K562 (cell line): Measurements from ENCODE around the gene SLC6A6. TPM values are rescaled to one million over a fixed set of nuclear protein-coding genes. Genes with fewer than 3 reads are reported as not detected.

Source experiments
- ATF7 ChIP-seq: fragments of 450-650 bp; IDR thresholded peaks from 2 replicates; pipeline ENCODE4 v1.7.1; 2014; ENCODE audit warnings: mild to moderate bottlenecking, moderate library complexity
- CBFA2T3 ChIP-seq: fragments of 450-650 bp; IDR thresholded peaks from 2 replicates; pipeline ENCODE4 v1.6.1; 2017
- CREB3 ChIP-seq: fragments of 450-650 bp; conservative IDR thresholded peaks from 2 replicates; pipeline ENCODE4 v1.6.1; 2016; ENCODE audit warnings: missing genetic modification characterization, low read depth, mild to moderate bottlenecking, missing compliant biosample characterization, moderate library complexity
- ETV6 ChIP-seq, 3 experiments: fragments of 150-350 bp in 1 of 3; sonication (generic) in 1 of 3; formaldehyde crosslinking in 1 of 3; IDR thresholded peaks; 2 replicates each; pipeline versions ENCODE4 v1.6.1 to v1.8.0; 2014 to 2022; ENCODE audit warnings: borderline replicate concordance in 2 of 3, low read depth in 2 of 3, antibody characterized with exemption in 1 of 3, low read length in 1 of 3, mild to moderate bottlenecking in 1 of 3, missing genetic modification reagents in 1 of 3
- GTF2B ChIP-seq: IDR thresholded peaks from 2 replicates; pipeline ENCODE4 v1.6.1; 2011; ENCODE audit not compliant: insufficient read length; ENCODE audit errors: extremely low read depth
- HDAC2 ChIP-seq: fragments of 450-650 bp; IDR thresholded peaks from 2 replicates; pipeline ENCODE4 v1.6.1; 2016; ENCODE audit warnings: mild to moderate bottlenecking
- HIVEP1 ChIP-seq: fragments of 250-450 bp; sonication (Bioruptor Pico); IDR thresholded peaks from 2 replicates; pipeline ENCODE4 v1.4.0; 2020; ENCODE audit warnings: mild to moderate bottlenecking
- HMG20B ChIP-seq: fragments of 250-450 bp; sonication (Bioruptor Pico); IDR thresholded peaks from 2 replicates; pipeline ENCODE4 v1.5.0; 2021; ENCODE audit warnings: mild to moderate bottlenecking
- HMGXB4 ChIP-seq: sonication (generic); formaldehyde crosslinking; IDR thresholded peaks from 2 replicates; pipeline ENCODE4 v1.8.1; 2023; ENCODE audit warnings: mild to moderate bottlenecking, missing genetic modification reagents
- HNRNPLL ChIP-seq: fragments of 200-400 bp; formaldehyde crosslinking; IDR thresholded peaks from 2 replicates; pipeline ENCODE4 v1.6.1; 2017; ENCODE audit warnings: low read length, low read depth, mild to moderate bottlenecking; ENCODE audit not compliant: poor library complexity, severe bottlenecking
- LCOR ChIP-seq: sonication (generic); formaldehyde crosslinking; IDR thresholded peaks from 2 replicates; pipeline ENCODE4 v1.8.0; 2022; ENCODE audit warnings: mild to moderate bottlenecking, missing genetic modification reagents
- MAZ ChIP-seq, 2 experiments: fragments of 450-650 bp in 1 of 2; sonication (generic) in 1 of 2; formaldehyde crosslinking; IDR thresholded peaks in 1 of 2; conservative IDR thresholded peaks in 1 of 2; 2 replicates each; pipeline versions ENCODE4 v1.4.0 to v1.5.0; 2020; ENCODE audit warnings: mild to moderate bottlenecking in 1 of 2, missing genetic modification reagents in 1 of 2
- MBD2 ChIP-seq: sonication (generic); IDR thresholded peaks from 2 replicates; pipeline ENCODE4 v1.6.1; 2016; ENCODE audit warnings: low read depth, borderline replicate concordance
- NELFE ChIP-seq: IDR thresholded peaks from 2 replicates; pipeline ENCODE4 v1.6.1; 2011; ENCODE audit warnings: mild to moderate bottlenecking; ENCODE audit not compliant: insufficient read depth, insufficient read length
- NFATC3 ChIP-seq: fragments of 450-650 bp; IDR thresholded peaks from 2 replicates; pipeline ENCODE4 v1.6.1; 2017; ENCODE audit warnings: mild to moderate bottlenecking
- POLR2A ChIP-seq: fragments of 450-650 bp; conservative IDR thresholded peaks from 2 replicates; pipeline ENCODE4 v1.6.1; 2016
- RBM17 ChIP-seq: fragments of 200-400 bp; formaldehyde crosslinking; IDR thresholded peaks from 2 replicates; pipeline ENCODE4 v1.6.1; 2017; ENCODE audit warnings: low read depth, mild to moderate bottlenecking, low read length, borderline replicate concordance
- RBM22 ChIP-seq: fragments of 200-400 bp; formaldehyde crosslinking; IDR thresholded peaks from 2 replicates; pipeline ENCODE4 v1.6.1; 2018; ENCODE audit warnings: low read length, low read depth; ENCODE audit not compliant: poor library complexity, severe bottlenecking
- TGIF2 ChIP-seq: sonication (generic); formaldehyde crosslinking; IDR thresholded peaks from 2 replicates; pipeline ENCODE4 v1.8.1; 2022; ENCODE audit warnings: mild to moderate bottlenecking, missing genetic modification reagents, moderate library complexity
- TRIM25 ChIP-seq: fragments of 450-650 bp; IDR thresholded peaks from 2 replicates; pipeline ENCODE4 v1.7.0; 2016; ENCODE audit warnings: borderline replicate concordance
- ZC3H11A ChIP-seq: IDR thresholded peaks from 2 replicates; pipeline ENCODE4 v1.6.1; 2012; ENCODE audit warnings: low read depth, low read length, improper control_type of control experiment
- ZEB2 ChIP-seq: fragments of 450-650 bp; IDR thresholded peaks from 2 replicates; pipeline ENCODE4 v1.6.1; 2016
- ZNF263 ChIP-seq: sonication (generic); formaldehyde crosslinking; IDR thresholded peaks from 2 replicates; pipeline ENCODE4 v1.8.0; 2022; ENCODE audit warnings: mild to moderate bottlenecking, missing genetic modification reagents, borderline replicate concordance
- ZNF699 ChIP-seq: fragments of 250-450 bp; sonication (Bioruptor Pico); IDR thresholded peaks from 2 replicates; pipeline ENCODE4 v1.8.0; 2021; ENCODE audit warnings: mild to moderate bottlenecking, moderate library complexity; ENCODE audit not compliant: insufficient replicate concordance
- polyA plus RNA-seq, 8 experiments: library from polyadenylated mRNA; depleted of rRNA in 4 of 8; stranded (reverse) in 5 of 8; unstranded in 3 of 8; fragments of >200 nt; fragmentation: Nextera tagmentation in 2 of 8; fragmentation: Illumina TruSeq in 1 of 8; extraction: Ambion mirVana in 2 of 8; extraction: Trizol in 1 of 8; gene quantifications; 2 replicates each; pipeline versions ENCODE4 v1.2.1 to v1.2.3, GENCODE V29; 2011 to 2014; ENCODE audit warnings: inconsistent platforms in 1 of 8, missing spikeins in 1 of 8
- total RNA-seq, 7 experiments: library from RNA; depleted of rRNA in 6 of 7; stranded (reverse); fragments of >200 nt in 6 of 7; fragmentation: Illumina TruSeq in 2 of 7; extraction: Trizol in 2 of 7; gene quantifications; 2 replicates each; pipeline versions ENCODE4 v1.2.1 to v1.2.3, GENCODE V29; 2011 to 2021; ENCODE audit warnings: low replicate concordance in 1 of 7

Gene SLC6A6
- total and polyA plus RNA-seq, 9 of the 15 experiments (the other 6 are each of a cell fraction or from before 2014, with no cell fraction given): 12.3 to 203 (median 93.2) TPM

- TF ChIP-seq TGIF2 (no peak), CREB3 (no peak), HMGXB4 (CRISPR knock-in tag) (no peak), HNRNPLL (no peak), ZC3H11A (no peak), ETV6 (IDR thresholded peaks at IDR 0.05; ENCODE audit: borderline replicate concordance in 1 of 2, low read depth in 2 of 2, low read length in 1 of 2) (no peak), ETV6 (CRISPR knock-in tag; IDR thresholded peaks at IDR 0.05; ENCODE audit: borderline replicate concordance) (no peak), MAZ (CRISPR knock-in tag; conservative IDR thresholded peaks at IDR 0.05 in 1 of 2, IDR thresholded peaks at IDR 0.05 in 1 of 2) (no peak), ZEB2 (no peak), POLR2A (no peak), RBM17 (no peak), HIVEP1 (CRISPR knock-in tag) (no peak), MBD2 (no peak), ZNF263 (CRISPR knock-in tag) (peak; percentile 93), HMG20B (no peak), ATF7 (peak; percentile 40; the same call in 1 of the 2 replicates), NFATC3 (no peak), RBM22 (no peak), HDAC2 (no peak), NELFE (no peak), TRIM25 (no peak), ZNF699 (CRISPR knock-in tag) (no peak), GTF2B (no peak), CBFA2T3 (peak; percentile 82), LCOR (CRISPR knock-in tag) (no peak)
Observed at GRCh38 chr3:14439501-14440167, 37.2 kb downstream of the SLC6A6 start (continued).
